ENCODE results near the gene KLK5.
A peak's percentile ranks its signal among the peaks of the same experiment; 100 is the strongest.
"Not testable (repeated sequence)": the region's sequence is repeated elsewhere in the genome, so short reads cannot be mapped to it uniquely, and the experiment has no call there.

KLK5 gene

DNA sequence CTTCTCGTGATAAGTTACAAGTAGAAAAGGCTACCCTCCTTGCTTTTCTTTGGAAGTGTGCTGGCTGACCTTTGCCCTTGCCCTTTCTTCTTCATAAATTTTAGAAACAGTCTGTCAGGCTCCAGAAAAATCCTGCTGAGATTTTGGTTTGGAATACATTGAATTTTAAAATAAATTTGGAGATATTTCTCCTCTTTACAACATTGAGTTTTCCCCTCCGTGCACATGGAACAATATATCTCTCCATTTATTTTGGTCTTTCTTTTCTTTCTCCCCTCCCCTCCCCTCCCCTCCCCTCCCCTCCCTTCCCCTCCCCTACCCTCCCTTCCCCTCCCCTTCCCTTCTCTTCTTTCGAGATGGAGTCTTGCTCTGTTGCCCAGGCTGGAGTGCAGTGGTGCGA, 50.2 kb downstream of the KLK5 start:
- DNase-seq (ENCODE audit: low read depth) = no peak
- no peak overlapping the region for H3K4me3 ChIP-seq (ENCODE audit: low read depth, low read length)
- TF ChIP-seq CTCF (conservative IDR thresholded peaks at IDR 0.05; ENCODE audit: low read depth, low read length) = no peak

DNA sequence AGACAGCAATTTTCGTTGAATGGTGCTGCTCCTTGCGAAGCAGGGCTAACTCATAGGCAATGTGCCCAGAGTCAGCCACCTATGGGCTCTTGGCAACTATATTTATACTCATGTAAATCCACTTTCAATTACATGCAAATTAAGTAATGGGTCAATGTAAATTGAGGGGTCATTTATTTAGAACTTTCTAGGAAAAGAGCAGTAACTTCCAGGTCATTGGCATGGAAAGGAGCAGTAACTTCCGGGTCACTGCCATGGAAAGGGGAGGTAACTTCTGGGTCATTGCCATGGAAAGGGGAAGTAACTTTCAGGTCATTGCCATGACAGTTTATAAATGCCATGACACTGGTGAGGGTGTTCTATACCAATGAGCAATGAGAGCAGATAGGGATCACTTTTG, 53.3 kb downstream of the KLK5 start:
- no peak overlapping the region for H3K4me3 ChIP-seq (ENCODE audit: low read depth, low read length)
- DNase-seq (ENCODE audit: low read depth) = no peak
- no peak for TF ChIP-seq CTCF (conservative IDR thresholded peaks at IDR 0.05; ENCODE audit: low read depth, low read length)

GRCh38 chr19:50898018-50898417, 54.8 kb downstream of the KLK5 start:
- TF ChIP-seq CTCF (conservative IDR thresholded peaks at IDR 0.05; ENCODE audit: low read depth, low read length) = no peak
- DNase-seq (ENCODE audit: low read depth) = no peak
- no peak overlapping the region for H3K4me3 ChIP-seq (ENCODE audit: low read depth, low read length)

GRCh38 chr19:50897612-50898011, 55.2 kb downstream of the KLK5 start:
- no peak overlapping the region for H3K4me3 ChIP-seq (ENCODE audit: low read depth, low read length)
- DNase-seq (ENCODE audit: low read depth) = no peak
- TF ChIP-seq CTCF (conservative IDR thresholded peaks at IDR 0.05; ENCODE audit: low read depth, low read length) = no peak

- DNase-seq (ENCODE audit: low read depth) = no peak
- no peak overlapping the region for H3K4me3 ChIP-seq (ENCODE audit: low read depth, low read length)
- no peak for TF ChIP-seq CTCF (conservative IDR thresholded peaks at IDR 0.05; ENCODE audit: low read depth, low read length)
Observed at GRCh38 chr19:50897191-50897607, 55.6 kb downstream of the KLK5 start.

- DNase-seq (ENCODE audit: low read depth) = peak; percentile 43
- TF ChIP-seq CTCF (conservative IDR thresholded peaks at IDR 0.05; ENCODE audit: low read depth, low read length) = no peak
- no peak overlapping the region for H3K4me3 ChIP-seq (ENCODE audit: low read depth, low read length)
Observed at GRCh38 chr19:50896591-50897190, 56.1 kb downstream of the KLK5 start.

DNA sequence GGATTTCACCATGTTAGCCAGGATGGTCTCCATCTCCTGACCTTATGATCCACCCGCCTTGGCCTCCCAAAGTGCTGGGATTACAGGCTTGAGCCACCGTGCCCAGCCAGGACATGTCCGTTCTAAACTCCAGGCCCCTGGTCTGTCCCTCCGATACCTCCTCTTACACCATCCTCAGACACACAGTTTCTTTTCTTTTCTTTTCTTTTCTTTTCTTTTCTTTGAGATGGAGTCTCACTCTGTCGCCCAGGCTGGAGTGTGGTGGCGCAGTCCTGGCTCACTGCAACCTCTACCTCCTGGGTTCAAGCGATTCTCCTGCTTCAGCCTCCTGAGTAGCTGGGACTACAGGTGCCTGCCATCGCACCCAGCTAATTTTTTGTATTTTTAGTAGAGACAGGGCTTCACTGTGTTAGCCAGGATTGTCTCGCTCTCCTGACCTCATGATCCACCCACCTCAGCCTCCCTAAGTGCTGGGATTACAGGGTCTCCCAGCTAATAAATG, 56.7 kb downstream of the KLK5 start:
- DNase-seq (ENCODE audit: low read depth); H3K4me3 ChIP-seq (ENCODE audit: low read depth, low read length): not testable (repeated sequence)
